Esophagus muscularis mucosa (tissue), 4 donors: ENCODE data around the gene RNPS1. TPM values are rescaled to one million over a fixed set of nuclear protein-coding genes. Genes with fewer than 3 reads are reported as not detected.

ENCODE experiments used
- DNase-seq: peaks from one replicate; pipeline ENCODE4 v3.0.0-alpha.2; 2017; ENCODE audit errors: extremely low spot score
- H3K27ac ChIP-seq, 4 donors: fragments of 200-600 bp; sonication (generic); replicated peaks in 1 of 4; 1 replicate in 3 of 4; 2 replicates in 1 of 4; pipeline ENCODE4 v1.5.1; 2016 to 2019; ENCODE audit warnings: mild to moderate bottlenecking in 1 of 4
- H3K27me3 ChIP-seq, 4 donors: fragments of 200-600 bp; sonication (generic); one replicate each; pipeline versions ENCODE4 v1.5.1 to v1.6.0; 2016 to 2019
- H3K36me3 ChIP-seq, 4 donors: fragments of 200-600 bp; sonication (generic); one replicate each; pipeline ENCODE4 v1.5.1; 2016 to 2019
- H3K4me1 ChIP-seq, 4 donors: fragments of 200-600 bp; sonication (generic); one replicate each; pipeline ENCODE4 v1.5.1; 2016 to 2019
- H3K4me3 ChIP-seq, 4 donors: fragments of 200-600 bp; sonication (generic); 1 replicate in 2 of 4; 2 replicates in 2 of 4; pipeline ENCODE4 v1.5.1; 2016 to 2019; ENCODE audit warnings: mild to moderate bottlenecking in 4 of 4, moderate library complexity in 1 of 4
- H3K9me3 ChIP-seq, 4 donors: fragments of 200-600 bp; sonication (generic); 1 replicate in 3 of 4; 2 replicates in 1 of 4; pipeline ENCODE4 v1.5.1; 2016 to 2019
- EP300 ChIP-seq: sonication (generic); formaldehyde crosslinking; IDR thresholded peaks from one replicate; pipeline ENCODE4 v1.6.1; 2017; ENCODE audit warnings: antibody characterized with exemption
- POLR2A ChIP-seq: fragments of 450-650 bp; IDR thresholded peaks from one replicate; pipeline ENCODE4 v1.6.1; 2017; ENCODE audit warnings: antibody characterized with exemption, moderate library complexity, mild to moderate bottlenecking, low read depth
- POLR2AphosphoS5 ChIP-seq, 2 donors: sonication (generic); formaldehyde crosslinking; IDR thresholded peaks; one replicate each; pipeline ENCODE4 v1.6.1; 2017; ENCODE audit warnings: antibody characterized with exemption in 2 of 2
- WGBS: methylation state at CpG from one replicate; pipeline ENCODE4 v1.1.5; 2018; 5-methylcytosine and 5-hydroxymethylcytosine counted together
- intact Hi-C: fragments of 100-400 bp; cut with DNase I; formaldehyde crosslinking; loops from one replicate; pipeline ENCODE4 v1.15.1; 2023
- total RNA-seq, 4 donors: library from RNA; depleted of rRNA; stranded (reverse); fragments of >200 nt; gene quantifications; one replicate each; pipeline versions ENCODE4 v1.1.0 to v1.2.1, GENCODE V29; 2016
- TF ChIP-seq, protein P1 (sequence below), 3 experiments: fragments of 200-600 bp in 2 of 3; fragments of 450-650 bp in 1 of 3; sonication (generic) in 2 of 3; IDR thresholded peaks; one replicate each; pipeline ENCODE4 v1.5.1; 2017 to 2019; ENCODE audit warnings: antibody characterized with exemption in 3 of 3, mild to moderate bottlenecking in 2 of 3, moderate library complexity in 1 of 3

Gene RNPS1
- total RNA-seq, 4 donors from 2014 or later, result 114 to 179 (median 151) TPM

DNA sequence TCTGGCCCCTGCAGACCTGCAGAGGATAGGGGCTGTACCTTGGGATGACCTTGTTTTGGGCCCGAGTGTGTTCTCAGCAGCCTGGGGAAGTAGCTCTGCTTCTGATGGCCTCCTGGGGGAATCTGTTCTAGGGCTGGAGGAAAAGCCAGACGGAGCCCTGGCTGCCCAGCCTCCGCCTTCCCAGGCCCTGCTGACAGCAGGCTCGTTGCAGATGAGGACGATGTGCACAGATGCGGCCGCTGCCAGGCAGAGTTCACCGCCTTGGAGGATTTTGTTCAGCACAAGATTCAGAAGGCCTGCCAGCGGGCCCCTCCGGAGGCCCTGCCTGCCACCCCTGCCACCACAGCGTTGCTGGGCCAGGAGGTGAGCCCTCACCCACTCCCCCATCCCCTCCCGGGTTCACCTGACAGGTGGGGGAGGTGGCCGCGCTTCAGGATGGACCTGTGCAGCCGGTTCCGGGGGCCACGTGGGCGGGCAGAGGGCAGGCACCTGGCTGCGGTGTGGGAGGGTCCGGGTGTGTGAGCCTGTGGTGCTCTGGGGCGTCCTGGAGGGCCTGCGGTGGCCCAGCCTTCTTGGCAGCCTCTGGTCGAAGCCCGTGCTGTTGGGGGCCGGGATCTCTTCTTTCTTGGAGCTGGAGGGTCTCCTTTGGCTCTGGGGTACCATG, 39.6 kb downstream of the RNPS1 start:
- Histone ChIP-seq H3K27ac (no peak overlapping the region), H3K27me3 (peaks cover 0 to 16% (median 0%) of the 10 kb centered on the region in 4 donors), H3K4me3 (no peak overlapping the region), H3K36me3 (peaks cover 44 to 69% (median 67%) of the 10 kb centered on the region in 4 donors), H3K4me1 (peaks cover 25 to 37% (median 33%) of the 10 kb centered on the region in 4 donors), H3K9me3 (no peaks in the 10 kb centered on the region)
- 89% methylated on average over 12 of the region's 25 CpGs for WGBS
- intact Hi-C loops, result no loop called here
- TF ChIP-seq POLR2AphosphoS5 (IDR thresholded peaks at IDR 0.05), result no peak
- DNase-seq, result no peak

DNA sequence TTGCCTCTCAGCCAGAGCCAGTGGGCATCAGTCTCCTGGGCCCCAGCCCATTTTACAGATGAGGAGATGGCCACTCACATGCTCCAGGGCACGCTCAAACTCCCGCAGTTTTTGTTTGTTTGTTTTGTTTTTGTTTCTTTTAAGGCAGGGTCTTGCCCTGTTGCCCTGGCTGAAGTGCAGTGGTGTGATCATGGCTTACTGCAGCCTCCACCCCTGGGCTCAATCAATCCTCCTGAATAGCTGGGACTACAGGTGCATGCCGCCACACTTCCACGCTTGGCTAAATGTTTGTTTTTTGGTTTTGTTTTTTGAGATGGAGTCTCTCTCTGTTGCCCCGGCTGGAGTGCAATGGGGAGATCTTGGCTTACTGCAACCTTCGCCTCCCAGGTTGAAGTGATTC, 41.0 kb downstream of the RNPS1 start:
- peaks cover 30 to 55% (median 54%) of the 10 kb centered on the region in 4 donors for H3K36me3 ChIP-seq
- no peak for DNase-seq
- peaks cover 28 to 41% (median 38%) of the 10 kb centered on the region in 4 donors for H3K4me1 ChIP-seq
- WGBS, result 90% methylated on average over 6 of the region's 6 CpGs
- no peak overlapping the region for H3K27ac ChIP-seq
- H3K4me3 ChIP-seq, result no peak overlapping the region
- H3K27me3 ChIP-seq, result peaks cover 0 to 8% (median 0%) of the 10 kb centered on the region in 4 donors
- H3K9me3 ChIP-seq, result no peaks in the 10 kb centered on the region
- TF ChIP-seq, protein P1, sequence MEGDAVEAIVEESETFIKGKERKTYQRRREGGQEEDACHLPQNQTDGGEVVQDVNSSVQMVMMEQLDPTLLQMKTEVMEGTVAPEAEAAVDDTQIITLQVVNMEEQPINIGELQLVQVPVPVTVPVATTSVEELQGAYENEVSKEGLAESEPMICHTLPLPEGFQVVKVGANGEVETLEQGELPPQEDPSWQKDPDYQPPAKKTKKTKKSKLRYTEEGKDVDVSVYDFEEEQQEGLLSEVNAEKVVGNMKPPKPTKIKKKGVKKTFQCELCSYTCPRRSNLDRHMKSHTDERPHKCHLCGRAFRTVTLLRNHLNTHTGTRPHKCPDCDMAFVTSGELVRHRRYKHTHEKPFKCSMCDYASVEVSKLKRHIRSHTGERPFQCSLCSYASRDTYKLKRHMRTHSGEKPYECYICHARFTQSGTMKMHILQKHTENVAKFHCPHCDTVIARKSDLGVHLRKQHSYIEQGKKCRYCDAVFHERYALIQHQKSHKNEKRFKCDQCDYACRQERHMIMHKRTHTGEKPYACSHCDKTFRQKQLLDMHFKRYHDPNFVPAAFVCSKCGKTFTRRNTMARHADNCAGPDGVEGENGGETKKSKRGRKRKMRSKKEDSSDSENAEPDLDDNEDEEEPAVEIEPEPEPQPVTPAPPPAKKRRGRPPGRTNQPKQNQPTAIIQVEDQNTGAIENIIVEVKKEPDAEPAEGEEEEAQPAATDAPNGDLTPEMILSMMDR (IDR thresholded peaks at IDR 0.05), result no peak
- TF ChIP-seq POLR2A (no peak), EP300 (no peak), POLR2AphosphoS5 (IDR thresholded peaks at IDR 0.05) (no peak)
- intact Hi-C loops, result no loop called here

DNA sequence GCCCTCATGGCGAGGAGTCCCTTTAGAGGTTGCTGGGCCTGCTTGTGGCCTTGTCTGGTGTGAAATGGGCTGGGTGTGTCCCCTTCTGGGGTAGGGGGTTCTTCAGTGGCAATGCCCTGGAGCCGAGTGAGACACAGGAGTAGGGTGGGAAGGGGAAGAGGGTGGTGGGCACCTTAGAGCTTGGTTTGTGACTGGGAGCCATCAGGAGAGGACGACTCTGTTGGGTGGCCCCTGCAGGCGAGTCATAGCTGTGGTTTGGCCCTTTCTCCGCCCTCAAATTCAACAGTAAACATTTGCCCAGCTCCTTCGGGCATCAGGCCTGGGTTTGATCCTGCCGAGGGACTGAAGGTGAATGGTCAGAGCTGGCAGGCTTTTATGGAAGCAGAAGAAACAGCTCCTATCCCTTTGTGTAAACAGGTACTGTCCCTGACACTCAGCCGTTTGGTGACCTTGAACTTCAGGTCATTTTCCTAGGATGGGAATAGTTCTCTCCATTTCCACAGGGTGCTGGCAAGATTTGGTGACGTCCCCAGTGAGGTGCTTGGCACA, 41.6 kb downstream of the RNPS1 start:
- no peak for DNase-seq
- no peak overlapping the region for H3K4me3 ChIP-seq
- H3K4me1 ChIP-seq, result peaks cover 28 to 41% (median 38%) of the 10 kb centered on the region in 4 donors
- intact Hi-C loops, result no loop called here
- H3K27me3 ChIP-seq, result peaks cover 0 to 8% (median 0%) of the 10 kb centered on the region in 4 donors
- whole genome bisulfite sequencing, result 54% methylated on average over 8 of the region's 9 CpGs
- H3K36me3 ChIP-seq, result peaks cover 24 to 49% (median 48%) of the 10 kb centered on the region in 4 donors
- H3K9me3 ChIP-seq, result no peaks in the 10 kb centered on the region
- TF ChIP-seq POLR2AphosphoS5 (IDR thresholded peaks at IDR 0.05), result no peak
- no peak for TF ChIP-seq POLR2A
- no peak for TF ChIP-seq EP300
- TF ChIP-seq, protein P1 (IDR thresholded peaks at IDR 0.05), result no peak
- no peak overlapping the region for H3K27ac ChIP-seq

DNA sequence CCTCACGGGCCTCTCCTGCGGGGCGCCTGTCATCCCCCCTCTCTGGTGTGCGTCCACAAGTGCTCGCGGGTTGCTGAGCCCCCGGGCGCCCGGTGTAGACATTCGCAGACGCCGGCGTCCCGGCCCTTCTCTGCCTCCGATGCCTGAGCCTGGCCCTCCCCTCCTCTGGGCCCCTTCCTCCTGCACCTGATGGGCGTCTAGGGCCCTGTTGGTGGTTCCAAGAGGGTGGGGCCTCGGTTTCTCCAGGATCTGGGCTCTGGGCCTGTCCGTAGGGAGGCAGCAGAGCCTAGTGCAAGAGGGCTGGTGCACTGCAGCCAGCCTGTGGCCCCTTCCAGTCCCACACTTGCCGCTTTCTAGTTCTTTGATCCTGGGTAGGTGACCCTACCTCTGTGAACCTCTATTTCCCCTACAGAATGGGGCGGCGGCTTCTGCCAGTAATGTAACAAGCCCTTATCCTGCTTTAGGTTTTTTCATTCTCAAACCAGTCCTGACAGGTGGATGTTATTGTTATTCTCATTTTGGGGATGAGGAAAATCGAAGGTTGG, 43.9 kb downstream of the RNPS1 start:
- TF ChIP-seq, protein P1 (IDR thresholded peaks at IDR 0.05), result peak in 1 of 3 experiments; percentile 4
- TF ChIP-seq EP300, result no peak
- intact Hi-C loops, result no loop called here
- H3K27me3 ChIP-seq, result no peaks in the 10 kb centered on the region
- H3K9me3 ChIP-seq, result no peaks in the 10 kb centered on the region
- WGBS, result 33% methylated on average over 4 of the region's 22 CpGs
- peak overlapping the region; percentile 75 to 93 (median 84) for H3K4me3 ChIP-seq
- H3K27ac ChIP-seq, result peak overlapping the region; percentile 86 to 90 (median 87)
- peaks cover 28 to 41% (median 38%) of the 10 kb centered on the region in 4 donors for H3K4me1 ChIP-seq
- DNase-seq, result no peak
- H3K36me3 ChIP-seq, result peaks cover 3 to 26% (median 24%) of the 10 kb centered on the region in 4 donors

DNA sequence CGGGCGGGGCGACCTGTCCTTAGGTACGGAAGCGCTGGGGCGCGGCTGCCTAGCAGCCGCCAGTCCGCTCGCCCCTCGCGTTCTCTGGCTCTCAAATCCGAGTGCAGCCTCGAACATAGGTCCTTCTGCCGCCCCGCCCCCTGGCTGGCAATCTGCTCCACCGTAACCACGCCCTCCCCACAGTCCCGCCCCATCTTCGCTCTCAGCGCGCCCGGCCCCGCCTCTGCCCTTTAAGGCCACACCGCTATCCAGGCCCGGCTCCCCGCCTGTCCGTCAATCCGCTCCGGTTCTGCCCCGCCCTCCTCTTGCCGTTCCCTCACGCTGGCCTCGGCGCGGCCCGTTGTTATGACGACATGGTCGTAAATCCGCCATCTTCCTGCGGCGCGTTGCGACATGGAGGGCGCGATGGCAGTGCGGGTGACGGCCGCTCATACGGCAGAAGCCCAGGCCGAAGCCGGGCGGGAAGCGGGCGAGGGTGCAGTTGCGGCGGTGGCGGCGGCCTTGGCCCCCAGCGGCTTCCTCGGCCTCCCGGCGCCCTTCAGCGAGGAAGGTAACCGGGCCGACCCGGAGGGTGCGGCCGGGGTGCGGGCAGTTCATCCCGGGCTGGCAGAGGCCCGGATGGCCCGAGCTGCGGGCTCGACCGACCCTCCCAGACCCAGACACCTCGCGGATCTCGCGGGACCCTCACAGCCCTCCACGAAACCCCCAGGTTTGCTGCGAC, 44.5 kb downstream of the RNPS1 start, which contains the start of gene E4F1:
TSS of gene E4F1 (plus strand) at position 371 of the 721 bp plus-strand sequence. CDS start at position 394, 23 bp downstream.
- Histone ChIP-seq H3K27ac (peak within 1 kb of the TSS; percentile 86 to 90 (median 87)), H3K27me3 (no peaks in the 10 kb centered on the region), H3K9me3 (no peaks in the 10 kb centered on the region), H3K4me1 (peaks cover 28 to 41% (median 38%) of the 10 kb centered on the region in 4 donors), H3K36me3 (peaks cover 0 to 20% (median 18%) of the 10 kb centered on the region in 4 donors), H3K4me3 (peak within 1 kb of the TSS; percentile 75 to 93 (median 84))
- 0% methylated on average over 8 of the region's 82 CpGs for WGBS
- peak; percentile 100 for DNase-seq
- intact Hi-C loops, result no loop called here
- TF ChIP-seq POLR2A (peak; percentile 90), EP300 (no peak), POLR2AphosphoS5 (IDR thresholded peaks at IDR 0.05) (peak; percentile 98 to 99)
- TF ChIP-seq, protein P1 (IDR thresholded peaks at IDR 0.05), result peak in 2 of 3 experiments; percentile 5 to 24
